CD4-positive, alpha-beta T cell (primary cell): Measurements from ENCODE around the gene CLDN2. TPM values are rescaled to one million over a fixed set of nuclear protein-coding genes. Genes with fewer than 3 reads are reported as not detected.
"Not testable (repeated sequence)": the region's sequence is repeated elsewhere in the genome, so short reads cannot be mapped to it uniquely, and the experiment has no call there.

Experiments used
- ATAC-seq: fragments of 200-7000 bp; cut with Tn5 transposase; one replicate; pipeline ENCODE4 v1.10.0; 2022; ENCODE audit warnings: mild to moderate bottlenecking; ENCODE audit not compliant: poor library complexity
- CTCF ChIA-PET: fragments of 350-600 bp; sonication (Branson Sonifier 250); formaldehyde crosslinking; loops from one replicate; lab custom pipeline; 2021; ENCODE audit warnings: antibody characterized with exemption, inconsistent platforms; lab: Charles Lee
- POLR2A ChIA-PET: fragments of 350-600 bp; sonication (Branson Sonifier 250); formaldehyde crosslinking; loops from one replicate; lab custom pipeline; 2021; ENCODE audit warnings: antibody characterized with exemption, inconsistent platforms; lab: Charles Lee
- DNase-seq, 14 experiments: peaks; one replicate each; pipeline ENCODE4 v3.0.0-alpha.2; 2013 to 2020; ENCODE audit warnings: mixed read lengths in 2 of 14
- H3K27ac ChIP-seq, 2 donors: one replicate each; pipeline versions ENCODE4 v1.5.1 to v1.7.0; 2013; ENCODE audit warnings: low read length in 2 of 2, low read depth in 1 of 2, mild to moderate bottlenecking in 1 of 2
- H3K27me3 ChIP-seq, 2 experiments: 1 replicate in 1 of 2; 2 replicates in 1 of 2; pipeline versions ENCODE4 v1.6.1 to v1.7.0; 2013; ENCODE audit warnings: low read length in 2 of 2, control low read depth in 1 of 2, mild to moderate bottlenecking in 1 of 2, moderate library complexity in 1 of 2; ENCODE audit not compliant: insufficient read depth in 2 of 2, control insufficient read depth in 1 of 2
- H3K36me3 ChIP-seq: one replicate; pipeline ENCODE4 v1.6.1; 2013; ENCODE audit warnings: low read length, control low read depth; ENCODE audit not compliant: insufficient read depth
- H3K4me1 ChIP-seq: one replicate; pipeline ENCODE4 v1.6.1; 2013; ENCODE audit warnings: low read length, control low read depth; ENCODE audit not compliant: insufficient read depth
- H3K4me3 ChIP-seq: one replicate; pipeline ENCODE4 v1.5.1; 2013; ENCODE audit warnings: mild to moderate bottlenecking, low read length, moderate library complexity
- H3K9me3 ChIP-seq, 2 experiments: 1 replicate in 1 of 2; 2 replicates in 1 of 2; pipeline versions ENCODE4 v1.6.1 to v1.7.0; 2013; ENCODE audit warnings: low read length in 2 of 2, mild to moderate bottlenecking in 2 of 2, control low read depth in 1 of 2, moderate library complexity in 1 of 2; ENCODE audit not compliant: control insufficient read depth in 1 of 2, insufficient read depth in 1 of 2
- H3K27ac Mint-ChIP-seq: one replicate; pipeline ENCODE4 v1.8.0; 2020; ENCODE audit warnings: mixed read lengths
- H3K27me3 Mint-ChIP-seq: one replicate; pipeline ENCODE4 v1.8.0; 2021; ENCODE audit warnings: mixed read lengths
- H3K36me3 Mint-ChIP-seq: one replicate; pipeline ENCODE4 v1.8.0; 2021; ENCODE audit warnings: low read depth, mixed read lengths
- H3K4me1 Mint-ChIP-seq: one replicate; pipeline ENCODE4 v1.8.0; 2021; ENCODE audit warnings: low read depth, mixed read lengths
- H3K4me3 Mint-ChIP-seq: one replicate; pipeline ENCODE4 v1.8.0; 2020; ENCODE audit warnings: mild to moderate bottlenecking, mixed read lengths
- H3K9me3 Mint-ChIP-seq: one replicate; pipeline ENCODE4 v1.8.0; 2020; ENCODE audit warnings: mixed read lengths
- intact Hi-C, 2 experiments: fragments of 100-400 bp; cut with DNase I in 1 of 2; cut with micrococcal nuclease in 1 of 2; formaldehyde crosslinking; loops; one replicate each; pipeline versions ENCODE4 v1.15.1 to v1.9.0; 2023 to 2025; cut with DNase I, micrococcal nuclease
- total RNA-seq, 174 experiments: library from RNA in 2 of 174; stranded (reverse) in 2 of 174; gene quantifications; one replicate each; pipeline ENCODE4 v1.2.3 and lab custom pipeline; 2021 to 2026
- TF ChIP-seq, protein P1 (sequence below): fragments of 200-600 bp; IDR thresholded peaks from one replicate; pipeline ENCODE4 v1.8.0; 2022; ENCODE audit warnings: antibody characterized with exemption, mild to moderate bottlenecking

CLDN2 gene
- total RNA-seq, 2 experiments from 2014 or later, result not detected

DNA sequence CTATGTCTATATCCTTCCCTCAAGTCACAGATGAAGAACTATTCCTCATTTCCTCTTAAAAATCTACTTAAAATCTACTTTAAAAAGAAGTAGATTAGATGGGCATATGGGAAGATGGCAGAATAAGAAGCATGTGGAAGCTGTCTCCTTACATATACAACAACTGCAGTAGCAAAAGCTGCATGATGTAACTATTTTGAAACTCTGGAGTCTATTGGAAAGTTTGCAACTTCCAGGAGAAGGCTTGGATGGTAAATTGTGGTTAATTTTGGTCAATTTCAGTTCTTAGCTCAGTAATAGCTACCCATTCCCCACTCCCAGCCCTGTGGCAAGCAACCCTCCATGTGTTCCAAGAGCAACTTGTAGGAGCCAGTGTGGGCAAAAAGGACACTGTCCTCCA lies 42.9 kb downstream of the CLDN2 start:
- intact Hi-C loops, result no loop called here
- Mint-ChIP-seq H3K9me3 (no peaks in the 10 kb centered on the region), H3K36me3 (peaks cover 51% of the 10 kb centered on the region), H3K27me3 (no peaks in the 10 kb centered on the region), H3K4me1 (no peaks in the 10 kb centered on the region), H3K27ac (no peak overlapping the region), H3K4me3 (no peak overlapping the region)
- ChIA-PET CTCF (no interaction called here), POLR2A (no interaction called here)
- TF ChIP-seq, protein P1, sequence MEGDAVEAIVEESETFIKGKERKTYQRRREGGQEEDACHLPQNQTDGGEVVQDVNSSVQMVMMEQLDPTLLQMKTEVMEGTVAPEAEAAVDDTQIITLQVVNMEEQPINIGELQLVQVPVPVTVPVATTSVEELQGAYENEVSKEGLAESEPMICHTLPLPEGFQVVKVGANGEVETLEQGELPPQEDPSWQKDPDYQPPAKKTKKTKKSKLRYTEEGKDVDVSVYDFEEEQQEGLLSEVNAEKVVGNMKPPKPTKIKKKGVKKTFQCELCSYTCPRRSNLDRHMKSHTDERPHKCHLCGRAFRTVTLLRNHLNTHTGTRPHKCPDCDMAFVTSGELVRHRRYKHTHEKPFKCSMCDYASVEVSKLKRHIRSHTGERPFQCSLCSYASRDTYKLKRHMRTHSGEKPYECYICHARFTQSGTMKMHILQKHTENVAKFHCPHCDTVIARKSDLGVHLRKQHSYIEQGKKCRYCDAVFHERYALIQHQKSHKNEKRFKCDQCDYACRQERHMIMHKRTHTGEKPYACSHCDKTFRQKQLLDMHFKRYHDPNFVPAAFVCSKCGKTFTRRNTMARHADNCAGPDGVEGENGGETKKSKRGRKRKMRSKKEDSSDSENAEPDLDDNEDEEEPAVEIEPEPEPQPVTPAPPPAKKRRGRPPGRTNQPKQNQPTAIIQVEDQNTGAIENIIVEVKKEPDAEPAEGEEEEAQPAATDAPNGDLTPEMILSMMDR, result no peak
- no peak for DNase-seq
- H3K36me3 ChIP-seq, result peaks cover 8% of the 10 kb centered on the region
- no peaks in the 10 kb centered on the region for H3K4me1 ChIP-seq
- no peaks in the 10 kb centered on the region for H3K9me3 ChIP-seq
- no peak overlapping the region for H3K27ac ChIP-seq
- ATAC-seq, result no peak
- H3K27me3 ChIP-seq, result no peaks in the 10 kb centered on the region
- no peak overlapping the region for H3K4me3 ChIP-seq

GRCh38 chrX:106964290-106964689 lies 44.1 kb downstream of the CLDN2 start:
- Histone ChIP-seq H3K4me3 (no peak overlapping the region), H3K27me3 (no peaks in the 10 kb centered on the region), H3K27ac (no peak overlapping the region), H3K4me1 (no peaks in the 10 kb centered on the region), H3K36me3 (peaks cover 6% of the 10 kb centered on the region), H3K9me3 (no peaks in the 10 kb centered on the region)
- ATAC-seq, result no peak
- no peak overlapping the region for H3K27ac Mint-ChIP-seq
- TF ChIP-seq, protein P1, result no peak
- H3K36me3 Mint-ChIP-seq, result peaks cover 62% of the 10 kb centered on the region
- no peaks in the 10 kb centered on the region for H3K4me1 Mint-ChIP-seq
- CTCF ChIA-PET, result no interaction called here
- no peaks in the 10 kb centered on the region for H3K27me3 Mint-ChIP-seq
- POLR2A ChIA-PET, result no interaction called here
- no peaks in the 10 kb centered on the region for H3K9me3 Mint-ChIP-seq
- intact Hi-C loops, result no loop called here
- DNase-seq, result no peak
- H3K4me3 Mint-ChIP-seq, result no peak overlapping the region

DNA sequence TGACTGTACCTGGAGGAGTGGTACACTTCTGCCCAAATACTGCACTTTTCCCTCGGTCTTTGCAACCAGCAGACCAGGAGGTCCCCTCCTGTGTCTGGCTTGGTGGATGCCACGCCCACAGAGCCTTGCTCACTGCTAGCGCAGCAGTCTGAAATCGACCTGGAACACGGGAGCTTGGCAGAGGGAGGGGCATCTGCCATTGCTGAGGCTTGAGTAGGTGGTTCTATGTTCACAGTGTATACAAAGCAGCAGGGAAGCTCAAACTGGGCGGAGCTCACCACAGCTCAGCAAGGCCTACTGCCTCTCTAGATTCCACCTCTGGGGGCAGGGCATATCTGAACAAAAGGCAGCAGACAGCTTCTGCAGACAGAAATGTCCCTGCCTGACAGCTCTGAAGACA lies 46.3 kb downstream of the CLDN2 start:
- DNase-seq, result peak in 2 of 14 experiments; percentile 4 to 5
- H3K27me3 Mint-ChIP-seq, POLR2A ChIA-PET, H3K4me3 ChIP-seq, H3K4me1 ChIP-seq, H3K36me3 ChIP-seq, H3K4me1 Mint-ChIP-seq, H3K27ac Mint-ChIP-seq, ATAC-seq, H3K27ac ChIP-seq, H3K9me3 Mint-ChIP-seq, intact Hi-C loops, H3K4me3 Mint-ChIP-seq, H3K27me3 ChIP-seq, CTCF ChIA-PET, H3K9me3 ChIP-seq: not testable (repeated sequence)
- peaks cover 68% of the 10 kb centered on the region for H3K36me3 Mint-ChIP-seq

GRCh38 chrX:106972896-106973295 lies 52.7 kb downstream of the CLDN2 start:
- Mint-ChIP-seq H3K27me3 (no peaks in the 10 kb centered on the region), H3K4me3 (no peak overlapping the region), H3K27ac (no peak overlapping the region), H3K9me3 (no peaks in the 10 kb centered on the region), H3K36me3 (peaks cover 60% of the 10 kb centered on the region), H3K4me1 (no peaks in the 10 kb centered on the region)
- H3K36me3 ChIP-seq, result no peaks in the 10 kb centered on the region
- TF ChIP-seq, protein P1, result no peak
- no peaks in the 10 kb centered on the region for H3K4me1 ChIP-seq
- DNase-seq, result no peak
- no peak overlapping the region for H3K4me3 ChIP-seq
- intact Hi-C loops, result no loop called here
- POLR2A ChIA-PET, result no interaction called here
- H3K27ac ChIP-seq, result no peak overlapping the region
- no peaks in the 10 kb centered on the region for H3K9me3 ChIP-seq
- no peak for ATAC-seq
- H3K27me3 ChIP-seq, result no peaks in the 10 kb centered on the region
- CTCF ChIA-PET, result no interaction called here
